ENCODE data around the gene HADHA.
A peak's percentile ranks its signal among the peaks of the same experiment; 100 is the strongest.

The HADHA gene

GRCh38 chr2:26187114-26187513 is 57.3 kb downstream of the HADHA start:
- Histone ChIP-seq H2BK15ac (ENCODE audit: low read length) (no peak overlapping the region), H4K91ac (ENCODE audit: low read depth, low read length, poor library complexity) (no peak overlapping the region), H2BK5ac (ENCODE audit: low read length) (no peak overlapping the region), H4K8ac (ENCODE audit: low read depth, low read length) (no peak overlapping the region), H2AFZ (ENCODE audit: low read length) (no peak overlapping the region), H3K14ac (ENCODE audit: low read length) (no peak overlapping the region), H3K9ac (ENCODE audit: low read depth, low read length, poor library complexity) (no peak overlapping the region), H3K36me3 (replicated peaks in 1 of 2; ENCODE audit: control insufficient read depth in 2 of 2, insufficient read depth in 2 of 2, low read length in 2 of 2) (peaks cover 45 to 88% of the 10 kb centered on the region in 2 donors), H3K4ac (ENCODE audit: low read length) (no peak overlapping the region), H3K4me3 (ENCODE audit: low read length in 2 of 2) (no peak overlapping the region), H3K79me1 (ENCODE audit: low read depth, low read length) (peaks cover 2% of the 10 kb centered on the region), H3K9me3 (replicated peaks in 1 of 2; ENCODE audit: control insufficient read depth in 2 of 2, insufficient read depth in 1 of 2, low read depth in 1 of 2, low read length in 2 of 2) (no peaks in the 10 kb centered on the region), H3K23ac (ENCODE audit: low read depth, low read length, poor library complexity) (no peak overlapping the region), H2AK5ac (ENCODE audit: low read depth, low read length) (no peak overlapping the region), H3K18ac (ENCODE audit: low read length) (no peak overlapping the region), H3K4me2 (ENCODE audit: insufficient read depth, low read length, poor library complexity, severe bottlenecking) (no peak overlapping the region), H3K27me3 (ENCODE audit: control insufficient read depth in 3 of 3, insufficient read depth in 3 of 3, low read depth in 1 of 3, low read length in 3 of 3) (peaks cover 0 to 9% (median 0%) of the 10 kb centered on the region in 3 experiments), H2BK12ac (ENCODE audit: low read length) (peak overlapping the region; percentile 60), H2BK120ac (ENCODE audit: low read depth, low read length) (no peak overlapping the region), H3K4me1 (ENCODE audit: control insufficient read depth in 2 of 2, insufficient read depth in 1 of 2, low read depth in 1 of 2, low read length in 2 of 2) (peaks cover 0 to 3% of the 10 kb centered on the region in 2 donors), H3K27ac (replicated peaks; ENCODE audit: low read length) (no peak overlapping the region)
- WGBS, 2 donors (ENCODE audit: extremely low coverage in 2 of 2, insufficient read length in 2 of 2, insufficient replicate concordance in 1 of 2) = no CpG with 5 or more reads among the region's 15 CpGs
- no peak for DNase-seq (ENCODE audit: low spot score)

GRCh38 chr2:26185954-26186770 is 58.3 kb downstream of the HADHA start:
- Histone ChIP-seq H3K36me3 (replicated peaks in 1 of 2; ENCODE audit: control insufficient read depth in 2 of 2, insufficient read depth in 2 of 2, low read length in 2 of 2) (peaks cover 43 to 88% of the 10 kb centered on the region in 2 donors), H2AK5ac (ENCODE audit: low read depth, low read length) (no peak overlapping the region), H4K91ac (ENCODE audit: low read depth, low read length, poor library complexity) (no peak overlapping the region), H2BK120ac (ENCODE audit: low read depth, low read length) (no peak overlapping the region), H3K79me1 (ENCODE audit: low read depth, low read length) (peaks cover 2% of the 10 kb centered on the region), H2AFZ (ENCODE audit: low read length) (no peak overlapping the region), H3K14ac (ENCODE audit: low read length) (no peak overlapping the region), H2BK15ac (ENCODE audit: low read length) (no peak overlapping the region), H3K9ac (ENCODE audit: low read depth, low read length, poor library complexity) (peak overlapping the region; percentile 25), H2BK5ac (ENCODE audit: low read length) (no peak overlapping the region), H3K9me3 (replicated peaks in 1 of 2; ENCODE audit: control insufficient read depth in 2 of 2, insufficient read depth in 1 of 2, low read depth in 1 of 2, low read length in 2 of 2) (no peaks in the 10 kb centered on the region), H3K4me1 (ENCODE audit: control insufficient read depth in 2 of 2, insufficient read depth in 1 of 2, low read depth in 1 of 2, low read length in 2 of 2) (peaks cover 0 to 3% of the 10 kb centered on the region in 2 donors), H3K4me3 (ENCODE audit: low read length in 2 of 2) (no peak overlapping the region), H3K18ac (ENCODE audit: low read length) (peak overlapping the region; percentile 16), H3K23ac (ENCODE audit: low read depth, low read length, poor library complexity) (peak overlapping the region; percentile 12), H3K27ac (replicated peaks; ENCODE audit: low read length) (no peak overlapping the region), H2BK12ac (ENCODE audit: low read length) (no peak overlapping the region), H3K4me2 (ENCODE audit: insufficient read depth, low read length, poor library complexity, severe bottlenecking) (no peak overlapping the region), H4K8ac (ENCODE audit: low read depth, low read length) (no peak overlapping the region), H3K4ac (ENCODE audit: low read length) (no peak overlapping the region), H3K27me3 (ENCODE audit: control insufficient read depth in 3 of 3, insufficient read depth in 3 of 3, low read depth in 1 of 3, low read length in 3 of 3) (peaks cover 0 to 9% (median 0%) of the 10 kb centered on the region in 3 experiments)
- WGBS, 2 donors (ENCODE audit: extremely low coverage in 2 of 2, insufficient read length in 2 of 2, insufficient replicate concordance in 1 of 2) = no CpG with 5 or more reads among the region's 16 CpGs
- no peak for DNase-seq (ENCODE audit: low spot score)

GRCh38 chr2:26185304-26185928 is 59.0 kb downstream of the HADHA start:
- no peaks in the 10 kb centered on the region for H3K9me3 ChIP-seq (replicated peaks in 1 of 2; ENCODE audit: control insufficient read depth in 2 of 2, insufficient read depth in 1 of 2, low read depth in 1 of 2, low read length in 2 of 2)
- DNase-seq (ENCODE audit: low spot score) = no peak

More at GRCh38 chr2:26185304-26185928, 59.0 kb downstream of the HADHA start:
- Histone ChIP-seq H3K36me3 (replicated peaks in 1 of 2; ENCODE audit: control insufficient read depth in 2 of 2, insufficient read depth in 2 of 2, low read length in 2 of 2) (peaks cover 42 to 82% of the 10 kb centered on the region in 2 donors), H3K18ac (ENCODE audit: low read length) (peak overlapping the region; percentile 60), H3K27ac (replicated peaks; ENCODE audit: low read length) (no peak overlapping the region), H3K4me2 (ENCODE audit: insufficient read depth, low read length, poor library complexity, severe bottlenecking) (no peak overlapping the region), H3K4me3 (ENCODE audit: low read length in 2 of 2) (no peak overlapping the region), H3K14ac (ENCODE audit: low read length) (no peak overlapping the region), H2AK5ac (ENCODE audit: low read depth, low read length) (no peak overlapping the region), H2BK15ac (ENCODE audit: low read length) (no peak overlapping the region), H4K8ac (ENCODE audit: low read depth, low read length) (no peak overlapping the region), H2BK120ac (ENCODE audit: low read depth, low read length) (no peak overlapping the region), H3K4ac (ENCODE audit: low read length) (no peak overlapping the region), H3K23ac (ENCODE audit: low read depth, low read length, poor library complexity) (peak overlapping the region; percentile 14), H2BK5ac (ENCODE audit: low read length) (no peak overlapping the region), H4K91ac (ENCODE audit: low read depth, low read length, poor library complexity) (no peak overlapping the region), H2BK12ac (ENCODE audit: low read length) (no peak overlapping the region), H2AFZ (ENCODE audit: low read length) (no peak overlapping the region), H3K27me3 (ENCODE audit: control insufficient read depth in 3 of 3, insufficient read depth in 3 of 3, low read depth in 1 of 3, low read length in 3 of 3) (peaks cover 0 to 11% (median 0%) of the 10 kb centered on the region in 3 experiments), H3K4me1 (ENCODE audit: control insufficient read depth in 2 of 2, insufficient read depth in 1 of 2, low read depth in 1 of 2, low read length in 2 of 2) (peaks cover 0 to 3% of the 10 kb centered on the region in 2 donors), H3K9ac (ENCODE audit: low read depth, low read length, poor library complexity) (peak overlapping the region; percentile 1), H3K79me1 (ENCODE audit: low read depth, low read length) (peaks cover 3% of the 10 kb centered on the region)
- no CpG with 5 or more reads among the region's 20 CpGs for WGBS, 2 donors (ENCODE audit: extremely low coverage in 2 of 2, insufficient read length in 2 of 2, insufficient replicate concordance in 1 of 2)
